Occipital lobe (tissue), 2 donors: Measurements from ENCODE around the gene SELENON. TPM values are rescaled to one million over a fixed set of nuclear protein-coding genes. Genes with fewer than 3 reads are reported as not detected.
"Not testable (repeated sequence)": the region's sequence is repeated elsewhere in the genome, so short reads cannot be mapped to it uniquely, and the experiment has no call there.

Experiments
- DNase-seq: peaks from one replicate; lab custom pipeline; 2025; lab: John Stamatoyannopoulos, UW
- total RNA-seq: library from RNA; depleted of rRNA; stranded (reverse); fragments of >200 nt; gene quantifications from one replicate; pipeline ENCODE4 v1.2.3, GENCODE V29; 2014

Gene SELENON
- total RNA-seq, 1 donor from 2014 or later: 10.3 TPM

DNA sequence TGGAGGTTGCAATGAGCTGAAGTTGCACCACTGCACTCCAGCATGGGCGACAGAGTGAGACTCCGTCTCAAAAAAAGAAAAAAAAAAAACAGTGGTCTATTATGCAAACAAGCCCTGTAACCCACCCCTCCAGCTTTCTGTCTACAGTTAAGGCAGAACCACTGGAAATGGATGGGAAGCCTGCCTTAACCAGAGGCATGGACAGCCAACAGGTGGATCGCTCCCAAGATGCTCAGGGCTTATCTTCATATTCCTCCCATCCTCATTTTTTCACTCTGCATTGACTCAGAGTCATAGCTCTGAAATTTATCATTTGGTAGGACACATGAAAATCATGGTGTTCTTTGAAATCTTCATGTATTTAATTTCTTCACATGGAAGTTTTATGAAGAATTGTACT lies 28.5 kb downstream of the SELENON start:
- no peak for DNase-seq

GRCh38 chr1:25829046-25829445 lies 29.1 kb downstream of the SELENON start:
- no peak for DNase-seq

DNA sequence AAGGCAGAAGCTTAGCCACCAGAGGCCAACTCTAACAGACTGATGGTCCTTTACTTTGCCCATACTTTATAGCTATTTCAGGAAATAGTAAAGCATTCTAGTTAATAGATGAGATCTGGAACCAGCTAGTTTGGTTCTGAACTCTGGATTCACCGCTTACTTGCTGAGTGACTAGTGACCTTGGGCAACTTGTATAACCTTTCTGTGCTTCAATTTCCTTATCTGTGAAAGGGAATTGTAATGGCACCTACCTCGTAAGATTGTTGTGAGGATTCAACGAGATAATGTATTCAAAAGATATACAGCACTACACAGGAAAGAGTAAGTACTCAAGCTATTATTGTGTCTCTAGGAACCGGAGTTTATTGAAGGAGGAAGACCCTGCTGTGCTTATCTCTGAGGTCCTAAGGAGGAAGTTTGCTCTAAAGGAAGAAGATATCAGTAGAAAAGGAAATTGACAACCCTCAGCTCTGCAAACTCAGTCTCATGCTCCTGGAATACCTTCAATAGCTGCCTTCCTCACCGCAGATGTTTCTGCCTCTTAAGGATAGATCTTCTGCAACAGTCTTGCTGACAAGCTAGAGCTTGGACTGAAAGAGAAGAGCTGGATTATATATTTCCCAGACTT lies 31.7 kb downstream of the SELENON start:
- DNase-seq: no peak

GRCh38 chr1:25832336-25833037 lies 32.5 kb downstream of the SELENON start:
- no peak for DNase-seq

DNA sequence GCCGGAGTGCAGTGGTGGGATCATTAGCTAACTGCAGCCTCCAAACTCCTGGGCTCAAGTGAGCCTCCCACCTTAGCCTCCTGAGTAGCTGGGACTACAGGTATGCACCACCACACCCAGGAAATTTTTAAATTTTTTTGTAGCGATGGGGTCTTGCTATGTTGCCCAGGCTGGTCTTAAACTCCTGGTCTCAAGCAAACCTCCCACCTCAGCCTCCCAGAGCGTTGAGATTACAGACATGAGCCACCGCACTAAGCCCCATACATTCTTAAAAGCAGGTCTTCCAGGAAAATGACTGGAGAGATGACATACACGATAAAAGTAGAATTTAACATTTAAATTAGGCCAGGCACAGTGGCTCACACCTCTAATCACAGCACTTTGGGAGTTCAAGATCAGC lies 33.2 kb downstream of the SELENON start:
- no peak for DNase-seq

GRCh38 chr1:25834894-25835293 lies 34.9 kb downstream of the SELENON start:
- DNase-seq: no peak

DNA sequence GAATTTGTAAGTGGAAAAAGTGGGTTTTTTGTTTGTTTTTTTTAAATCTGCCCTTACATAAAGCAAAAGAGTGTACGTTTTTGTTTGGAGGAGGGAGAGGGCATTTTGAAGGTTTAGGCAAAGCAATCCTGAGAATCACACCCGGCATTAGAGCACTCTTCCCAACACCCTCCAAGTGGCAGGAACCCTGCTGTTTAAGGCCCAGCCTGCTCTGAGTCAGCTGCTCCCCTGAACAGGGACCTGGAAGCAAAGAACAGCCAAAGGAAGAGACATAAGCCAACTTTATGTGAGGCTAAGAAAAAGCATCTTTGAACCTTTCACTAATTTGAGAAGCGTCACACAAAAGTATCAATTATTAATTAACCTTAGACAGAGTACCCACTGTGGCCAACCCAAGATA lies 36.7 kb downstream of the SELENON start:
- no peak for DNase-seq

- no peak for DNase-seq
Observed at GRCh38 chr1:25837262-25837875, 37.4 kb downstream of the SELENON start.

DNA sequence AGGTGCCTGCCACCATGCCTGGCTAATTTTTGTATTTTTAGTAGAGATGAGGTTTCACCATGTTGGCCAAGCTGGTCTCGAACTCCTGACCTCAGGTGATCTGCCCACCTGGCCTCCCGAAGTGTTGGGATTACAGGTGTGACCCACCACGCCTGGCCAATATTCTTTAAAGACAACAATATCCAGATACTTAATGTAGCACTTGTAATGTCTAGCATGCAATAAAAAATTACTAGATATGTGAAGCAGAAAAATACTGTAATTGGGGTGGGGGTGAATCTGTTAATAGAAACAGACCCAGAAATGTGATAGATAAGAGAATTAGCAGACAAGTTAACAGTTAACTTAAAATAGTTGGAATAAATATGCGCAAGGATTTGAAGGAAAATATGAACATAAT lies 39.8 kb downstream of the SELENON start:
- not testable (repeated sequence) for DNase-seq

DNA sequence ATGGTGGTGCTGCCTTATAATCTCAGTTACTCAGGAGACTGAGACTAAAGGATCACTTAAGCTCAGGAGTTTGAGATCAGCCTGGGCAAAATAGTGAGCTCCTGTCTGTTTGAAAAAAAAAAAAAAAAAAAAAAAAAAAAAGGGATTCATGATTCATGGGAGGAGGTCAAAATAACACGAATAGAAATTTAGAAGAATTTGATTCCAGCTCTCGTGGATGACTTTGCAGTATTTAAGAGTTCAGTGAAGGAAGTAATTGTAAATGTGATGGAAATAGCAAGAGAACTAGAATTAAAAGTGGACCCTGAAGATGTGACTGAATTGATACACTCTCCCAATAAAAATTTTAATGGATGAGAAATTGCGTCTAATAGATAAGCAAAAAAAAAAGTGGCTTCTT lies 43.5 kb downstream of the SELENON start:
- no peak for DNase-seq

GRCh38 chr1:25844536-25845337 lies 44.7 kb downstream of the SELENON start:
- DNase-seq: no peak

DNA sequence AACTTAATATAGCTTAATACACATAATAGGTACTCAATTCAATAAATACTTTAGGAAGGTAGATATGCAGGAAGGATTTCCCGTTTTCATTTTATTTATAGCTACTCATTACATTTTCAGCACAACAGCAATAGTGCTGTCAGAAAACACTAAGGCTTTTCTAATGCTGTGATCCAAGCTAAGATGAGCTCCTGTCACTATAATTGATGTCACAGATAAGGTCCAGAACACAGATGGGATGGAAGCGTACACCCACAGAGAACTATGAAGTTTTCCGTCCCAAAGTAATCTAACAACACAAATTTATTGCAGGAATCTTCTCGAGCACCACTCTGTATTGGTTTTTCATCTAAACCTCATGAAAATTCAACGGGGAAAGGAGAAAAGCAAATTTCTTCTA lies 45.7 kb downstream of the SELENON start:
- no peak for DNase-seq

- no peak for DNase-seq
Observed at GRCh38 chr1:25847929-25848328, 47.9 kb downstream of the SELENON start.

DNA sequence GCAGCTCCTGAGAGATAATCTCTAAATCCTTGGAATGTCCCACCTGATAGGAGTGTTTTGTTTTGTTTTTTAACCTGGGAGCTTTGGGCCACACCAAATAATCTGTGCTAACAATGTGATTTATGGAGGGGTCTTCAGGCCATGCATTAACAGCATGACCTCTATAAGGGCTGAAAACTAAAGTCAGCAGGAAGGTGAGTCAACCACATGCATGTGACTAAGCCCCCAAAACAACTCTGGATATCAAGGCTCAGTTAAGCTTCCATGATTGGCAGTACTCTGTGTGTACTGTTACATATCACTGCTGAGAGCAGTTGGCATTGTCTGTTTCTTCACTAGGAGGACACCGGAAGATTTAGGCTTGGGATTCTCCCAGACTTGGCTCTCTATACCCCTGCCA lies 48.5 kb downstream of the SELENON start:
- no peak for DNase-seq

GRCh38 chr1:25854554-25854953 lies 54.6 kb downstream of the SELENON start:
- DNase-seq: no peak

- no peak for DNase-seq
Observed at GRCh38 chr1:25856856-25857255, 56.9 kb downstream of the SELENON start.

DNA sequence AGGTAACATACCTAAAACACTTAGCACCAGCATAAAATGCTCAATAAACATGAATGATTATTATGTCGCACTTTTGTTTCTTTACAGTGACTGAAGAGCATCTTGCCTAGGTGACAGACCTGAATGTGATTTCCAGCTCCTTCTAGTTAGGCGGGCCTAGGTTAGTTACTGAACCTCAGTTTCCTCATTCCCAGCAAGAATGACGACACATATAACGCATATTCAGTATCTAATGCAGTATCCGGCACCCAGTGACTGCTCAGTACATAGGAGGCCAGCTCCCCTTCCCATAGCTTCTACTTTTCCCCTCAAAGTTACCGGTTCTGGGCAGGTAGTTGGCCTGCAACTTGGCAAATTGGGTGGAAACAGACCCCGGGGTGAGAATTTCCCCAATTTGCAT lies 58.5 kb downstream of the SELENON start:
- no peak for DNase-seq

GRCh38 chr1:25858906-25859789 lies 59.2 kb downstream of the SELENON start, which contains the start of gene AUNIP:
TSS of gene AUNIP (minus strand) at chr1:25859457. CDS start at chr1:25859357, 100 bp downstream.
- peak; percentile 68 for DNase-seq

DNA sequence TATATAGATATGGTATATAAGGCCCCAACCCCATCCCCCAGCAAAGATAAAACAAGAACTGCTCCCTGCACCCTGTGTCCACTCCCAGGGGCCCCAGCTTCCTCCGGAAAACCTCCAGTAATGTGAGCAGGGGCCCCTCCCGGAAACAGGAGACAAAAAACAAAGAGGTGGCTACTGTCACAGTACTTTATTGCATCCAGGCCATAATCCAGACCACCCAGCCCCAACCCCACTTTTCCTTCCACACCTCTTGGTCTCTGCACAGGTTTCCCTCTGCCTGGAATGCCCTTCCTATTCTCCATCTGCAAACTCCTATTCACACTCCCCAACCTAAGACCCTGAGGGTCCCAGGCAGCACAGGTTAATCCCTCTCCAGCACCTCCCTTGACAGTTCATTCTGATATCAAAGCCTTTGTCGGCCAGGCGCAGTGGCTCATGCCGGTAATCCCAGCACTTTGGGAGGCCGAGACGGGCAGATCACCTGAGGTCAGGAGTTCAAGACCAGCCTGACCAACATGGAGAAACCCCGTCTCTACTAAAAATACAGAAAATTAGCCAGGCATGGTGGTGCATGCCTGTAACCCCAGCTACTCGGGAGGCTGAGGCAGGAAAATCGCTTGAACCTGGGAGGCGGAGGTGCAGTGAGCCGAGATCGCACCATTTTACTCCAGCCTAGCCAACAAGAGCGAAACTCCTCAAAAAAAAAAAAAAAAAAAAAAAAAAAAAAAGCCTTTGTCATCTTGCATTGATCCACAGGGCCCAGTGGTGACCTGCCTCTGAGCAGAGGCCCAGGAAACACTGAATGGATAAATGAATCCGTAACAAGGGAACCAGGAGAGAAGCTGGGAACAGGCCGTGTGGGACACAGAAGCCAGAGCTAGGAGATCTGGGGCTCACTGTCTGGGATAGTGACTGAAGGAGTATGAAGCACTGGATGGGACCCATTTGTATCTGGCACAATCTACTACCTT lies 61.6 kb downstream of the SELENON start:
- no peak for DNase-seq
